ENCODE results near the gene CD247.
A peak's percentile ranks its signal among the peaks of the same experiment; 100 is the strongest.

Gene CD247

GRCh38 chr1:167400359-167400953 is 117.9 kb downstream of the CD247 start:
- peak; percentile 65 for FAIRE-seq

GRCh38 chr1:167392200-167392696 is 126.1 kb downstream of the CD247 start:
- FAIRE-seq = no peak

DNA sequence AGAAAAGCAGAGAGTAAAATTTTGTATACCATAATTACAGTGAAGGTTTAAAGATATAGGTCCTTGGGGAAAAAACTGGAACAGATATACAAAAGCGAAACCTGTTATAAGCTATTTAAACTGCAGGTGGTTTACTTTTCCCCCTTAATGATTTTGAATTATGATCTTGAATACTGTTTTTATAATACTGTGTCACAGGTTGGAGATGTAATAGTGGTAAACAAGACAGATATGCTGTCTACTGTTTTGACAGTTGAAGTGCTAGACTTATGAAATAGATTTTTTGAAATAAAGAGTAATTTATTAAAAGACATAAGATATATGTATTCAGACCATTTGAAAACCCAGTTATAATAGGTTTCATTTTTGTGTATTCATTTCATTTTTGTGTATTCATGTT is 129.4 kb downstream of the CD247 start:
- peak; percentile 46 for FAIRE-seq

DNA sequence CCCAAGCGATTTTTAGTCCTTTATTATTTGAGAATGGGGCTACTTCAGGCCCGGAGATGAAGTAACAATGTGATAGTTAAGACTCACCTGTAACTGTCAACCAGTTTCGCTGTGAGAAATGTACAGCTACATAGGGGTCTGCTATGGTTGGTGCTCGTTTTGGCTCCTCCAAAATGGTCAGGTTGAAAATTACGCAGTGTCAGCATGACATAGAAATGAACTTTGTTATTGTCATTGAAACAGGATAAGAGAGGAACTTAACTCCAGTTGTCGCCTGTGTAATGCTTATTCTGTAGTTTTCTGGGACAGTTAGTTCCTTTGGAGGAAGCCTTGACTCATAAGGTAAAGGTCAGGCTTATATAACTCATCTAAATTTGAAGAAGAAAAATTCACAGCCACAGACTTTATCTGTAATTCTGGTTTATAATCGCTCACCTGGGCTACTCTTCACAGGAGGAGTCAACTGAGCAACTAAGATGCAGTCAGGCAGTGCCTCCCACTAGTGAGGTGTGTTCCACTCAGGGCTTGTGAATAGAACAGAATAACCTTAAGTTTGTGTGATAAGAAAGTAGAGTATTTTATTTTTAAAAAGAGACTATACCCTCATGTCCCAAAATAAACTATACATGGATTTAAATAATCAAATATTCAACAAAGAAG is 130.9 kb downstream of the CD247 start:
- FAIRE-seq = no peak
